Smooth muscle cell (in vitro differentiated cells): Measurements from ENCODE around the gene DDRGK1. TPM values are rescaled to one million over a fixed set of nuclear protein-coding genes. Genes with fewer than 3 reads are reported as not detected.

ENCODE experiments used
- DNase-seq: peaks from one replicate; lab custom pipeline; 2025; ENCODE audit not compliant: unreplicated experiment; lab: John Stamatoyannopoulos, UW
- H2AFZ ChIP-seq: fragments of 200-600 bp; sonication (generic); 2 replicates; pipeline ENCODE4 v1.6.0; 2016; ENCODE audit warnings: antibody characterized with exemption, low read depth, mild to moderate bottlenecking
- H3F3A ChIP-seq: fragments of 200-600 bp; sonication (generic); 2 replicates; pipeline ENCODE4 v1.6.0; 2017; ENCODE audit warnings: antibody characterized with exemption, low read depth
- H3K27ac ChIP-seq: fragments of 200-600 bp; sonication (generic); 2 replicates; pipeline ENCODE4 v1.5.1; 2016; ENCODE audit warnings: low read depth, mild to moderate bottlenecking
- H3K27me3 ChIP-seq: fragments of 200-600 bp; sonication (generic); 2 replicates; pipeline ENCODE4 v1.6.1; 2016; ENCODE audit warnings: low read depth, mild to moderate bottlenecking
- H3K36me3 ChIP-seq: fragments of 200-600 bp; sonication (generic); 2 replicates; pipeline ENCODE4 v1.5.1; 2016; ENCODE audit warnings: low read depth
- H3K4me1 ChIP-seq: fragments of 200-600 bp; sonication (generic); 2 replicates; pipeline ENCODE4 v1.5.1; 2016; ENCODE audit warnings: low read depth
- H3K4me2 ChIP-seq: fragments of 200-600 bp; sonication (generic); 2 replicates; pipeline ENCODE4 v1.6.0; 2016; ENCODE audit warnings: mild to moderate bottlenecking
- H3K4me3 ChIP-seq: fragments of 200-600 bp; sonication (generic); 2 replicates; pipeline ENCODE4 v1.5.1; 2016; ENCODE audit warnings: mild to moderate bottlenecking
- H3K79me2 ChIP-seq: fragments of 200-600 bp; sonication (generic); 2 replicates; pipeline ENCODE4 v1.6.0; 2016; ENCODE audit warnings: low read depth, mild to moderate bottlenecking
- H3K9ac ChIP-seq: fragments of 200-600 bp; sonication (generic); 2 replicates; pipeline ENCODE4 v1.6.0; 2016; ENCODE audit warnings: low read depth
- H3K9me3 ChIP-seq: fragments of 200-600 bp; sonication (generic); replicated peaks from 2 replicates; pipeline ENCODE4 v1.5.1; 2016; ENCODE audit warnings: low read depth
- H4K20me1 ChIP-seq: fragments of 200-600 bp; sonication (generic); 2 replicates; pipeline ENCODE4 v1.6.0; 2016; ENCODE audit warnings: low read depth
- CTCF ChIP-seq: fragments of 200-600 bp; sonication (generic); IDR thresholded peaks from 2 replicates; pipeline ENCODE4 v1.5.1; 2017; ENCODE audit warnings: borderline replicate concordance, mild to moderate bottlenecking, antibody characterized with exemption; ENCODE audit not compliant: insufficient read depth, poor library complexity, severe bottlenecking
- WGBS: methylation state at CpG from one replicate; pipeline ENCODE4 v1.1.7; 2016; ENCODE audit warnings: low lambda C conversion rate; 5-methylcytosine and 5-hydroxymethylcytosine counted together
- polyA plus RNA-seq: library from polyadenylated mRNA; unstranded; fragments of >200 nt; fragmentation: Nextera tagmentation; extraction: Ambion mirVana; gene quantifications from 2 replicates; pipeline ENCODE4 v1.2.1, GENCODE V29; 2016
- total RNA-seq: library from RNA; depleted of rRNA; stranded (reverse); fragments of >200 nt; gene quantifications from 2 replicates; pipeline ENCODE4 v1.2.3, GENCODE V29; 2014

DDRGK1 gene
- total and polyA plus RNA-seq, 2 experiments from 2014 or later: 48.0 to 55.4 TPM

GRCh38 chr20:3226093-3226492 is 21.6 kb upstream of the DDRGK1 start:
- no peak overlapping the region for H3K27ac ChIP-seq
- no peaks in the 10 kb centered on the region for H4K20me1 ChIP-seq
- WGBS: 96% methylated on average over 10 of the region's 10 CpGs
- H2AFZ ChIP-seq: no peak overlapping the region
- H3K27me3 ChIP-seq: no peaks in the 10 kb centered on the region
- H3K9ac ChIP-seq: no peak overlapping the region
- no peaks in the 10 kb centered on the region for H3K79me2 ChIP-seq
- no peak for TF ChIP-seq CTCF
- H3K36me3 ChIP-seq: no peaks in the 10 kb centered on the region
- H3K4me3 ChIP-seq: no peak overlapping the region
- H3K4me2 ChIP-seq: no peak overlapping the region
- H3F3A ChIP-seq: no peaks in the 10 kb centered on the region
- H3K4me1 ChIP-seq: no peaks in the 10 kb centered on the region
- no peak for DNase-seq
- no peaks in the 10 kb centered on the region for H3K9me3 ChIP-seq

GRCh38 chr20:3224681-3225421 is 20.4 kb upstream of the DDRGK1 start:
- no peak for TF ChIP-seq CTCF
- no peaks in the 10 kb centered on the region for H3K27me3 ChIP-seq
- no peak overlapping the region for H3K27ac ChIP-seq
- no peaks in the 10 kb centered on the region for H3K4me1 ChIP-seq
- no peaks in the 10 kb centered on the region for H3K36me3 ChIP-seq
- no peaks in the 10 kb centered on the region for H4K20me1 ChIP-seq
- DNase-seq: no peak
- no peak overlapping the region for H2AFZ ChIP-seq
- no peak overlapping the region for H3K4me2 ChIP-seq
- H3F3A ChIP-seq: no peaks in the 10 kb centered on the region
- H3K4me3 ChIP-seq: no peak overlapping the region
- 95% methylated on average over 8 of the region's 8 CpGs for WGBS
- H3K79me2 ChIP-seq: no peaks in the 10 kb centered on the region
- H3K9me3 ChIP-seq: no peaks in the 10 kb centered on the region
- no peak overlapping the region for H3K9ac ChIP-seq

GRCh38 chr20:3223994-3224680 is 19.7 kb upstream of the DDRGK1 start:
- H3K9ac ChIP-seq: no peak overlapping the region
- no peak for DNase-seq
- no peaks in the 10 kb centered on the region for H3K36me3 ChIP-seq
- WGBS: 91% methylated on average over 20 of the region's 20 CpGs
- H2AFZ ChIP-seq: no peak overlapping the region
- no peaks in the 10 kb centered on the region for H3F3A ChIP-seq
- no peak for TF ChIP-seq CTCF
- H3K79me2 ChIP-seq: no peaks in the 10 kb centered on the region
- H3K4me2 ChIP-seq: no peak overlapping the region
- no peaks in the 10 kb centered on the region for H3K27me3 ChIP-seq
- no peak overlapping the region for H3K4me3 ChIP-seq
- no peaks in the 10 kb centered on the region for H3K9me3 ChIP-seq
- no peaks in the 10 kb centered on the region for H4K20me1 ChIP-seq
- no peak overlapping the region for H3K27ac ChIP-seq
- no peaks in the 10 kb centered on the region for H3K4me1 ChIP-seq
